Endodermal cell (in vitro differentiated cells): ENCODE results near the gene BBC3. TPM values are rescaled to one million over a fixed set of nuclear protein-coding genes. Genes with fewer than 3 reads are reported as not detected.

Experiments used
- DNase-seq: peaks from one replicate; pipeline ENCODE4 v3.0.0-alpha.2; 2017
- H3K27ac ChIP-seq: 2 replicates; pipeline ENCODE4 v1.5.1; 2013; ENCODE audit warnings: mild to moderate bottlenecking, low read depth, low read length, moderate library complexity
- H3K27me3 ChIP-seq: 2 replicates; pipeline ENCODE4 v1.6.1; 2013; ENCODE audit warnings: mild to moderate bottlenecking, low read length, moderate library complexity; ENCODE audit not compliant: insufficient read depth, control insufficient read depth, poor library complexity, severe bottlenecking
- H3K36me3 ChIP-seq: 2 replicates; pipeline ENCODE4 v1.7.0; 2013; ENCODE audit warnings: mild to moderate bottlenecking, low read length, moderate library complexity; ENCODE audit not compliant: control insufficient read depth, insufficient read depth
- H3K4me1 ChIP-seq: one replicate; pipeline ENCODE4 v1.7.0; 2013; ENCODE audit warnings: low read length; ENCODE audit not compliant: control insufficient read depth, insufficient read depth
- H3K4me3 ChIP-seq: 2 replicates; pipeline ENCODE4 v1.5.1; 2013; ENCODE audit warnings: mild to moderate bottlenecking, low read length, moderate library complexity
- H3K9ac ChIP-seq: 2 replicates; pipeline ENCODE4 v1.6.1; 2013; ENCODE audit warnings: mild to moderate bottlenecking, low read length, moderate library complexity; ENCODE audit not compliant: poor library complexity, severe bottlenecking; ENCODE audit errors: extremely low read depth
- H3K9me3 ChIP-seq: 2 replicates; pipeline ENCODE4 v1.6.1; 2013; ENCODE audit warnings: mild to moderate bottlenecking, low read length, moderate library complexity; ENCODE audit not compliant: control insufficient read depth
- H3K27ac Mint-ChIP-seq: 2 replicates; pipeline ENCODE4 v1.8.0; 2020; ENCODE audit warnings: mixed read lengths
- H3K27me3 Mint-ChIP-seq: 2 replicates; pipeline ENCODE4 v1.8.0; 2021; ENCODE audit warnings: mild to moderate bottlenecking, mixed read lengths; ENCODE audit not compliant: insufficient read depth
- H3K36me3 Mint-ChIP-seq: 2 replicates; pipeline ENCODE4 v1.8.0; 2020; ENCODE audit warnings: low read depth, mixed read lengths
- H3K4me1 Mint-ChIP-seq: 2 replicates; pipeline ENCODE4 v1.8.0; 2020; ENCODE audit warnings: mixed read lengths
- H3K4me3 Mint-ChIP-seq: 2 replicates; pipeline ENCODE4 v1.8.0; 2020; ENCODE audit warnings: mild to moderate bottlenecking, moderate library complexity, mixed read lengths
- H3K9me3 Mint-ChIP-seq: 2 replicates; pipeline ENCODE4 v1.8.0; 2020; ENCODE audit warnings: mild to moderate bottlenecking, mixed read lengths
- CTCF ChIP-seq: fragments of 200-600 bp; sonication (generic); conservative IDR thresholded peaks from 2 replicates; pipeline ENCODE4 v1.5.0; 2021; ENCODE audit warnings: antibody characterized with exemption, mild to moderate bottlenecking
- WGBS, 2 experiments: methylation state at CpG; one replicate each; pipeline versions ENCODE4 v1.1.5 to v1.1.7; 2013; ENCODE audit warnings: missing lambda C conversion rate in 2 of 2, mixed read lengths in 1 of 2; ENCODE audit not compliant: insufficient coverage in 1 of 2, insufficient read length in 1 of 2; 5-methylcytosine and 5-hydroxymethylcytosine counted together
- total RNA-seq, 2 donors: library from RNA; stranded (reverse); fragmentation: NEBNext Ultra II Directional in 1 of 2; extraction: Animal tissue kit (Norgen Biotek cat#: 25700) in 1 of 2; gene quantifications; 2 replicates in 1 of 2; 3 replicates in 1 of 2; pipeline ENCODE4 v1.2.1, GENCODE V29; 2021

The BBC3 gene
- total RNA-seq, 2 donors from 2014 or later = 8.8 to 13.4 TPM

- Mint-ChIP-seq H3K27me3 (peaks cover 12% of the 10 kb centered on the region), H3K4me3 (peak overlapping the region; percentile 80), H3K27ac (peak overlapping the region; percentile 35), H3K4me1 (peaks cover 8% of the 10 kb centered on the region), H3K9me3 (no peaks in the 10 kb centered on the region), H3K36me3 (peaks cover 8% of the 10 kb centered on the region)
- H3K9ac ChIP-seq = no peak overlapping the region
- no peaks in the 10 kb centered on the region for H3K4me1 ChIP-seq
- H3K27ac ChIP-seq = peak overlapping the region; percentile 4
- H3K27me3 ChIP-seq = no peaks in the 10 kb centered on the region
- H3K4me3 ChIP-seq = peak overlapping the region; percentile 70
- no peak for TF ChIP-seq CTCF
- DNase-seq = peak; percentile 53
- 84% methylated on average over 9 to 11 of the region's 13 CpGs for WGBS, 2 experiments
- no peaks in the 10 kb centered on the region for H3K9me3 ChIP-seq
- H3K36me3 ChIP-seq = peaks cover 14% of the 10 kb centered on the region
Observed at GRCh38 chr19:47275791-47276461, 44.9 kb upstream of the BBC3 start.

GRCh38 chr19:47274891-47275761 lies 44.1 kb upstream of the BBC3 start:
- H3K4me3 Mint-ChIP-seq = peak overlapping the region; percentile 80
- H3K27me3 ChIP-seq = no peaks in the 10 kb centered on the region
- peak overlapping the region; percentile 8 for H3K9ac ChIP-seq
- no peaks in the 10 kb centered on the region for H3K9me3 Mint-ChIP-seq
- peak overlapping the region; percentile 63 for H3K27ac ChIP-seq
- H3K36me3 Mint-ChIP-seq = peaks cover 15% of the 10 kb centered on the region
- H3K36me3 ChIP-seq = peaks cover 21% of the 10 kb centered on the region
- peaks cover 8% of the 10 kb centered on the region for H3K4me1 Mint-ChIP-seq
- peaks cover 12% of the 10 kb centered on the region for H3K27me3 Mint-ChIP-seq
- peak overlapping the region; percentile 35 for H3K27ac Mint-ChIP-seq
- no peaks in the 10 kb centered on the region for H3K4me1 ChIP-seq
- no peak for TF ChIP-seq CTCF
- peak; percentile 75 for DNase-seq
- H3K4me3 ChIP-seq = peak overlapping the region; percentile 70
- WGBS, 2 experiments = 8 to 10% methylated on average over 46 to 82 of the region's 82 CpGs
- H3K9me3 ChIP-seq = no peaks in the 10 kb centered on the region

GRCh38 chr19:47274071-47274890 lies 43.3 kb upstream of the BBC3 start, which contains the start of gene INAFM1:
TSS of gene INAFM1 (plus strand) at chr19:47274885. CDS start at chr19:47274920, 35 bp downstream.
- Histone ChIP-seq H3K4me1 (no peaks in the 10 kb centered on the region), H3K36me3 (peaks cover 23% of the 10 kb centered on the region), H3K27me3 (no peaks in the 10 kb centered on the region), H3K27ac (peak within 1 kb of the TSS; percentile 98), H3K9ac (peak within 1 kb of the TSS; percentile 93), H3K9me3 (no peaks in the 10 kb centered on the region), H3K4me3 (peak within 1 kb of the TSS; percentile 80)
- TF ChIP-seq CTCF = no peak
- H3K36me3 Mint-ChIP-seq = peaks cover 18% of the 10 kb centered on the region
- DNase-seq = peak; percentile 100
- H3K27me3 Mint-ChIP-seq = peaks cover 12% of the 10 kb centered on the region
- WGBS, 2 experiments = 0% methylated on average over 8 to 51 of the region's 72 CpGs
- H3K27ac Mint-ChIP-seq = peak within 1 kb of the TSS; percentile 98
- peaks cover 8% of the 10 kb centered on the region for H3K4me1 Mint-ChIP-seq
- H3K9me3 Mint-ChIP-seq = no peaks in the 10 kb centered on the region
- H3K4me3 Mint-ChIP-seq = peak within 1 kb of the TSS; percentile 80
